Natural killer cell (primary cell): ENCODE data around the gene UST. TPM values are rescaled to one million over a fixed set of nuclear protein-coding genes. Genes with fewer than 3 reads are reported as not detected.

ENCODE experiments used
- ATAC-seq, 3 donors: fragments of 150-1000 bp in 2 of 3; fragments of 200-7000 bp in 1 of 3; cut with Tn5 transposase; 1 replicate in 1 of 3; 2 replicates in 2 of 3; pipeline ENCODE4 v1.10.0; 2021; ENCODE audit warnings: mild to moderate bottlenecking in 2 of 3, moderate library complexity in 2 of 3
- DNase-seq, 2 donors: peaks; one replicate each; pipeline versions ENCODE4 v3.0.0 to v3.0.0-alpha.2; 2013 to 2021; ENCODE audit warnings: mixed read lengths in 1 of 2
- H3K27ac ChIP-seq: one replicate; pipeline ENCODE4 v1.5.1; 2013; ENCODE audit warnings: mild to moderate bottlenecking, low read length
- H3K27me3 ChIP-seq: one replicate; pipeline ENCODE4 v1.6.1; 2013; ENCODE audit warnings: low read length; ENCODE audit not compliant: control insufficient read depth, insufficient read depth
- H3K36me3 ChIP-seq: one replicate; pipeline ENCODE4 v1.6.1; 2013; ENCODE audit warnings: low read length; ENCODE audit not compliant: control insufficient read depth, insufficient read depth
- H3K4me1 ChIP-seq: one replicate; pipeline ENCODE4 v1.6.1; 2013; ENCODE audit warnings: low read length; ENCODE audit not compliant: control insufficient read depth, insufficient read depth
- H3K4me3 ChIP-seq: one replicate; pipeline ENCODE4 v1.5.1; 2013; ENCODE audit warnings: low read length
- H3K9me3 ChIP-seq: one replicate; pipeline ENCODE4 v1.6.1; 2013; ENCODE audit warnings: low read length; ENCODE audit not compliant: control insufficient read depth, insufficient read depth
- H3K27ac Mint-ChIP-seq, 2 donors: one replicate each; pipeline ENCODE4 v1.8.0; 2022; ENCODE audit warnings: mild to moderate bottlenecking in 2 of 2, mixed read lengths in 2 of 2, moderate library complexity in 1 of 2
- H3K27me3 Mint-ChIP-seq, 2 donors: one replicate each; pipeline ENCODE4 v1.8.0; 2022; ENCODE audit warnings: low read depth in 2 of 2, mixed read lengths in 2 of 2
- H3K36me3 Mint-ChIP-seq: one replicate; pipeline ENCODE4 v1.8.0; 2022; ENCODE audit warnings: mixed read lengths
- H3K4me1 Mint-ChIP-seq, 2 donors: one replicate each; pipeline ENCODE4 v1.8.0; 2022; ENCODE audit warnings: mixed read lengths in 2 of 2
- H3K4me3 Mint-ChIP-seq: one replicate; pipeline ENCODE4 v1.8.0; 2022; ENCODE audit warnings: mild to moderate bottlenecking, moderate library complexity, mixed read lengths
- H3K9me3 Mint-ChIP-seq, 2 donors: one replicate each; pipeline ENCODE4 v1.8.0; 2022; ENCODE audit warnings: mixed read lengths in 2 of 2
- WGBS: methylation state at CpG from one replicate; pipeline ENCODE4 v1.1.7; 2013; ENCODE audit warnings: missing lambda C conversion rate; ENCODE audit not compliant: insufficient coverage; 5-methylcytosine and 5-hydroxymethylcytosine counted together
- intact Hi-C: fragments of 100-400 bp; cut with micrococcal nuclease; formaldehyde crosslinking; loops from one replicate; pipeline ENCODE4 v1.14.2; 2022
- total RNA-seq, 4 donors: library from RNA; stranded (reverse); fragments of 120-200 nt in 1 of 4; gene quantifications; one replicate each; pipeline versions ENCODE4 v1.2.3 to v1.2.4, GENCODE V29; 2013 to 2022
- TF ChIP-seq, protein P1 (sequence below): fragments of 200-600 bp; IDR thresholded peaks from one replicate; pipeline ENCODE4 v1.8.0; 2022; ENCODE audit warnings: antibody characterized with exemption

Gene UST
- total RNA-seq, 3 donors from 2014 or later (not counting 1 experiment from before 2014, with no cell fraction given): 6.3 to 11.9 (median 10.6) TPM

DNA sequence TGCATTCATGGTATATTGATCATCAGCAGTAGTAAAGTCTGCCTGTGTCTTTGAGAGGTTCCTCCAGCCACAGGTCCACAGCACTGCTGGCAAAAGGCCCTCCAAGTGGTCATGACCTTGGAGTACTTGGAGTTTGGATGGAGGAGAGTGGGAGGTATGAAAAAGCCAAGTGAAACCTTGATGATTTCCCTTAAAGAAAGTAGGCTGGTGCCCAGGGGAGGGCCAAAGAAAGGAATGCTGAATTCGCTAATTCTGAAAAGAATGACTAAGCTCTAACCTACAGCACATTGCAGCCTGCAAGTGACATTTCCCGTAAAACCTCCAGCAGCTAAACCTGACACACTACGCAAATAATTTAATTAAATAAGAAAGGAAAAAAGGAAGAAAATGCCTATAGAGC, 347.3 kb downstream of the UST start:
- Mint-ChIP-seq H3K9me3 (peaks cover 3 to 8% of the 10 kb centered on the region in 2 donors), H3K4me3 (no peak overlapping the region), H3K27ac (no peak overlapping the region), H3K4me1 (no peaks in the 10 kb centered on the region), H3K36me3 (peaks cover 14% of the 10 kb centered on the region), H3K27me3 (no peaks in the 10 kb centered on the region)
- Histone ChIP-seq H3K9me3 (peaks cover 7% of the 10 kb centered on the region), H3K36me3 (no peaks in the 10 kb centered on the region), H3K4me1 (peaks cover 4% of the 10 kb centered on the region), H3K27ac (no peak overlapping the region), H3K4me3 (no peak overlapping the region), H3K27me3 (no peaks in the 10 kb centered on the region)
- ATAC-seq: no peak
- no peak for DNase-seq
- TF ChIP-seq, protein P1, sequence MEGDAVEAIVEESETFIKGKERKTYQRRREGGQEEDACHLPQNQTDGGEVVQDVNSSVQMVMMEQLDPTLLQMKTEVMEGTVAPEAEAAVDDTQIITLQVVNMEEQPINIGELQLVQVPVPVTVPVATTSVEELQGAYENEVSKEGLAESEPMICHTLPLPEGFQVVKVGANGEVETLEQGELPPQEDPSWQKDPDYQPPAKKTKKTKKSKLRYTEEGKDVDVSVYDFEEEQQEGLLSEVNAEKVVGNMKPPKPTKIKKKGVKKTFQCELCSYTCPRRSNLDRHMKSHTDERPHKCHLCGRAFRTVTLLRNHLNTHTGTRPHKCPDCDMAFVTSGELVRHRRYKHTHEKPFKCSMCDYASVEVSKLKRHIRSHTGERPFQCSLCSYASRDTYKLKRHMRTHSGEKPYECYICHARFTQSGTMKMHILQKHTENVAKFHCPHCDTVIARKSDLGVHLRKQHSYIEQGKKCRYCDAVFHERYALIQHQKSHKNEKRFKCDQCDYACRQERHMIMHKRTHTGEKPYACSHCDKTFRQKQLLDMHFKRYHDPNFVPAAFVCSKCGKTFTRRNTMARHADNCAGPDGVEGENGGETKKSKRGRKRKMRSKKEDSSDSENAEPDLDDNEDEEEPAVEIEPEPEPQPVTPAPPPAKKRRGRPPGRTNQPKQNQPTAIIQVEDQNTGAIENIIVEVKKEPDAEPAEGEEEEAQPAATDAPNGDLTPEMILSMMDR: no peak
- no CpG with 5 or more reads among the region's 3 CpGs for WGBS
- intact Hi-C loops: no loop called here

DNA sequence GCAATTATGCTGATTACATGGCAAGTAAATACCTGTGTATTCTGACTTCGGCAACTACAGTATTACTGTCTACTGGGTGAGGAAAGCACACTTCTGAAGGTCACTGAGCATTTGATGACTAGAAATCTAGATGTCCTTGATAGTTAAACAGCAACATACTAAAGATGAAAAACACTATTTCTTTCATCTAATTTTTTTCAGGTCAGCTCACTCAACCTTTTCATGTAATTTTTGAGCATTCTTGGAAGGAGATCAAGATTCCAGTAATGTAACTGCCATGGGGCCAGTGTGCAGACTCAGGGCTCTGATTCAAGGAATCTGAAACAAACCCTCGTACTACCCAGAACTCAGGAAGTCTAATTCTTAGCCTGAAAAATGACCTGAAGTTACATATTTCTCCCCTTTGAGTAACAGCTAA, 348.1 kb downstream of the UST start:
- DNase-seq (no peak), ATAC-seq (no peak)
- TF ChIP-seq, protein P1: no peak
- Histone ChIP-seq H3K4me1 (peaks cover 4% of the 10 kb centered on the region), H3K36me3 (no peaks in the 10 kb centered on the region), H3K9me3 (peaks cover 7% of the 10 kb centered on the region), H3K27me3 (no peaks in the 10 kb centered on the region), H3K4me3 (no peak overlapping the region), H3K27ac (no peak overlapping the region)
- H3K27me3 Mint-ChIP-seq: no peaks in the 10 kb centered on the region
- intact Hi-C loops: no loop called here
- H3K36me3 Mint-ChIP-seq: peaks cover 17% of the 10 kb centered on the region
- peaks cover 3 to 9% of the 10 kb centered on the region in 2 donors for H3K9me3 Mint-ChIP-seq
- peak overlapping the region; percentile 4 for H3K4me3 Mint-ChIP-seq
- 32% methylated on average over 2 of the region's 2 CpGs for WGBS
- H3K27ac Mint-ChIP-seq: no peak overlapping the region
- H3K4me1 Mint-ChIP-seq: no peaks in the 10 kb centered on the region

DNA sequence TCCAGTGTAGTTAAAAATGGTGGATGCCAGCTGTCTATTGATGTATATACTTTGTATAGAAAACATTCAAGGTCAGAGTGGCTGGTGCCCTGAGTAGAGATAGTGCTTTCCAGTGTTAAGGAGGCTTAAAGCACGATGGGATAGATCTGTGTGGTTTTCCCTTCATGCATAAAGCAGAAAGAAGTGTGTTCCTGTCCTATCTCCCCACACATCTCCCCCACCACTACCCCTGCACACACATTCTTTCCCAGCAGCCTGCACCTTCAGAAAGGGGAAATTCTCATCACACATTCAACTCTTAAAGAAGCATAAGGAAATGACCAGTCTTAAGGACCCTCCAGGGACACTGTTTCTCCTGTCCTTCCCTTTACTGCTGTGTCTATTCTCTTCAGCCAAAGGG, 349.0 kb downstream of the UST start:
- TF ChIP-seq, protein P1: no peak
- no peak overlapping the region for H3K27ac ChIP-seq
- ATAC-seq (no peak), DNase-seq (no peak)
- Mint-ChIP-seq H3K4me1 (no peaks in the 10 kb centered on the region), H3K4me3 (no peak overlapping the region), H3K27me3 (no peaks in the 10 kb centered on the region), H3K27ac (no peak overlapping the region), H3K9me3 (peaks cover 3 to 9% of the 10 kb centered on the region in 2 donors), H3K36me3 (peaks cover 17% of the 10 kb centered on the region)
- peaks cover 7% of the 10 kb centered on the region for H3K9me3 ChIP-seq
- 0% methylated on average over 1 of the region's 1 CpG for WGBS
- peaks cover 4% of the 10 kb centered on the region for H3K4me1 ChIP-seq
- H3K36me3 ChIP-seq: no peaks in the 10 kb centered on the region
- no peak overlapping the region for H3K4me3 ChIP-seq
- H3K27me3 ChIP-seq: no peaks in the 10 kb centered on the region
- intact Hi-C loops: no loop called here

DNA sequence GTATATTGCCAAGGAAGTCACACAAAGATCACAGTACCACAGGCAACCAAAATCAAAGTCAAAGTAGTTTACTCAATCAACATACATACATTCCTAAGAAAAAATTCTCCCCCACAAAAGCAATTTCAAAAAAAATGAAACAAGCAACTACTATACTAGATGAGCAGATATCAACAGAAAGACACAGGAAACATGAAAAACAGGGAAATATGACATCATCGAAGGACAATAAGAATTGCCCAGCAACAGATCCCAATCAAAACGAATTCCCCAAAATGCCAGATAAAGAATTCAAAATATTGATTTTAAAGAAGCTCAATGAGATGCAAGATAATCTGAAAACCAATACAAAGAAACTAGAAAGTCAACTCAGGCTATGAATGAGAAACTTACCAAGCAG, 351.0 kb downstream of the UST start:
- intact Hi-C loops: no loop called here
- WGBS: 100% methylated on average over 2 of the region's 2 CpGs
- no peak for ATAC-seq
- Mint-ChIP-seq H3K27me3 (no peaks in the 10 kb centered on the region), H3K36me3 (peaks cover 17% of the 10 kb centered on the region), H3K9me3 (peaks cover 3 to 9% of the 10 kb centered on the region in 2 donors), H3K4me1 (no peaks in the 10 kb centered on the region), H3K4me3 (no peak overlapping the region), H3K27ac (no peak overlapping the region)
- TF ChIP-seq, protein P1: no peak
- no peak for DNase-seq
- no peak overlapping the region for H3K4me3 ChIP-seq
- H3K9me3 ChIP-seq: peaks cover 7% of the 10 kb centered on the region
- no peak overlapping the region for H3K27ac ChIP-seq
- no peaks in the 10 kb centered on the region for H3K27me3 ChIP-seq
- H3K36me3 ChIP-seq: no peaks in the 10 kb centered on the region
- peaks cover 4% of the 10 kb centered on the region for H3K4me1 ChIP-seq
